ENCODE data around the gene CFAP221.

CFAP221 gene

GRCh38 chr2:119544075-119544938, at the start of gene CFAP221:
Gene CFAP221 (plus strand): TSS chr2:119544449. CDS start chr2:119546132, 1,683 bp downstream.
- Mint-ChIP-seq H3K4me3 (peak within 1 kb of the TSS; percentile 69 to 74), H3K36me3 (peaks cover 0 to 2% of the 10 kb centered on the region in 2 donors), H3K4me1 (peaks cover 7 to 12% of the 10 kb centered on the region in 2 donors), H3K9me3 (peaks cover 4 to 10% of the 10 kb centered on the region in 2 donors), H3K27ac (no peak within 1 kb of the TSS), H3K27me3 (peaks cover 63 to 67% of the 10 kb centered on the region in 2 donors)
- DNase-seq (peak; percentile 48), ATAC-seq (replicated peaks) (peak; percentile 89 to 93)

- ATAC-seq (replicated peaks), result no peak
- peaks cover 25 to 45% of the 10 kb centered on the region in 2 donors for H3K27me3 Mint-ChIP-seq
- peaks cover 0 to 3% of the 10 kb centered on the region in 2 donors for H3K36me3 Mint-ChIP-seq
- H3K4me1 Mint-ChIP-seq, result no peaks in the 10 kb centered on the region
- no peak for DNase-seq
- no peak overlapping the region for H3K27ac Mint-ChIP-seq
- no peak overlapping the region for H3K4me3 Mint-ChIP-seq
- peaks cover 15 to 17% of the 10 kb centered on the region in 2 donors for H3K9me3 Mint-ChIP-seq
Measured at GRCh38 chr2:119495948-119496347, 48.3 kb upstream of the CFAP221 start.

- DNase-seq (no peak), ATAC-seq (replicated peaks) (no peak)
- Mint-ChIP-seq H3K9me3 (peaks cover 15 to 21% of the 10 kb centered on the region in 2 donors), H3K4me1 (no peaks in the 10 kb centered on the region), H3K27me3 (peaks cover 26 to 52% of the 10 kb centered on the region in 2 donors), H3K27ac (no peak overlapping the region), H3K36me3 (peaks cover 0 to 3% of the 10 kb centered on the region in 2 donors), H3K4me3 (no peak overlapping the region)
Measured at GRCh38 chr2:119496682-119497081, 47.6 kb upstream of the CFAP221 start.

DNA sequence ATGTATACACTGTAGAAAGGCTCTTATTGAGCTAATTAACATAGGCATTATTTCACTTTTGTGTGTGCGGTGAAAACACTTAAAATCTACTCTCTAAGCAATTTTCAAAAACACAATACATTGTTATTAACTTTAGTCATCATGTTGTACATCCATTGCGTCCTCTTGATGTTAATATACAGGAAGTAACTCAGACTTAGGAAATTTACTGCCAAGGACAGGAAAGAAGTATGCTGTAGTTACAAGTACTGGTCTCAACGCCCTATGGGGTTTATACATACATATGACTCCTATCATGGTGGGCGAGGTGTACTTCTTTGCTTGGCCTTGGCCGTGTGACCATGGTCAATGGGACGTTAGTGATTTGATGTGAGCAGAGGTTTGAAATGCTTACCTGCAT, 35.5 kb upstream of the CFAP221 start:
- Mint-ChIP-seq H3K4me1 (no peaks in the 10 kb centered on the region), H3K4me3 (no peak overlapping the region), H3K36me3 (no peaks in the 10 kb centered on the region), H3K9me3 (no peaks in the 10 kb centered on the region), H3K27me3 (peaks cover 25 to 36% of the 10 kb centered on the region in 2 donors), H3K27ac (no peak overlapping the region)
- DNase-seq (no peak), ATAC-seq (replicated peaks) (no peak)

GRCh38 chr2:119511989-119512388, 32.3 kb upstream of the CFAP221 start:
- ATAC-seq (replicated peaks) (no peak), DNase-seq (no peak)
- Mint-ChIP-seq H3K27ac (no peak overlapping the region), H3K9me3 (no peaks in the 10 kb centered on the region), H3K4me1 (no peaks in the 10 kb centered on the region), H3K4me3 (no peak overlapping the region), H3K27me3 (peaks cover 41 to 52% of the 10 kb centered on the region in 2 donors), H3K36me3 (no peaks in the 10 kb centered on the region)

GRCh38 chr2:119512946-119513345, 31.3 kb upstream of the CFAP221 start:
- Mint-ChIP-seq H3K4me3 (no peak overlapping the region), H3K36me3 (no peaks in the 10 kb centered on the region), H3K4me1 (peaks cover 0 to 3% of the 10 kb centered on the region in 2 donors), H3K27me3 (peaks cover 47 to 60% of the 10 kb centered on the region in 2 donors), H3K27ac (no peak overlapping the region), H3K9me3 (no peaks in the 10 kb centered on the region)
- no peak for ATAC-seq (replicated peaks)
- no peak for DNase-seq

GRCh38 chr2:119513832-119514231, 30.4 kb upstream of the CFAP221 start:
- no peak for ATAC-seq (replicated peaks)
- Mint-ChIP-seq H3K36me3 (no peaks in the 10 kb centered on the region), H3K4me3 (no peak overlapping the region), H3K4me1 (peaks cover 0 to 3% of the 10 kb centered on the region in 2 donors), H3K9me3 (no peaks in the 10 kb centered on the region), H3K27me3 (peaks cover 53 to 67% of the 10 kb centered on the region in 2 donors), H3K27ac (no peak overlapping the region)
- no peak for DNase-seq

DNA sequence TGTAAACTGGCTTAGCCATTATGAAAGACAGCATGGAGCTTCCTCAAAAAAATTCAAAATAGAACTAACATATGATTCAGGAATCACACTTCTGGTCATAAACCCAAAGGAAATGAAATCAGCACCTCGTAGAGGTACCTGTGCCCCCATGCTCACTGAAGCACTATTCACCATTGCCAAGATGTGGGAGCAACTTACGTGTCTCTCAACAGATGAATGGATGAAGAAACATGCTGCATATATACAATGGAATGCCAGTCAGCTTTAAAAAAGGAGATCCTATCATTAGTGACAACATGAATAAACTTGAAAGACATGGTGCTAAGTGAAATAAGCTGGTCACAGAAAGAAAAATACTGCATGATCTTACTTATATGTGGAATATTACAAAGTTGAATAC, 28.1 kb upstream of the CFAP221 start:
- no peaks in the 10 kb centered on the region for H3K9me3 Mint-ChIP-seq
- no peaks in the 10 kb centered on the region for H3K36me3 Mint-ChIP-seq
- no peak overlapping the region for H3K4me3 Mint-ChIP-seq
- DNase-seq (no peak), ATAC-seq (replicated peaks) (no peak)
- peaks cover 0 to 3% of the 10 kb centered on the region in 2 donors for H3K4me1 Mint-ChIP-seq
- H3K27me3 Mint-ChIP-seq, result peaks cover 45 to 55% of the 10 kb centered on the region in 2 donors
- no peak overlapping the region for H3K27ac Mint-ChIP-seq

GRCh38 chr2:119517433-119517832, 26.8 kb upstream of the CFAP221 start:
- peak; percentile 79 to 85 for ATAC-seq (replicated peaks)
- Mint-ChIP-seq H3K4me1 (peaks cover 0 to 3% of the 10 kb centered on the region in 2 donors), H3K4me3 (no peak overlapping the region), H3K36me3 (no peaks in the 10 kb centered on the region), H3K9me3 (no peaks in the 10 kb centered on the region), H3K27me3 (peaks cover 44 to 58% of the 10 kb centered on the region in 2 donors), H3K27ac (no peak overlapping the region)
- DNase-seq, result peak; percentile 12

DNA sequence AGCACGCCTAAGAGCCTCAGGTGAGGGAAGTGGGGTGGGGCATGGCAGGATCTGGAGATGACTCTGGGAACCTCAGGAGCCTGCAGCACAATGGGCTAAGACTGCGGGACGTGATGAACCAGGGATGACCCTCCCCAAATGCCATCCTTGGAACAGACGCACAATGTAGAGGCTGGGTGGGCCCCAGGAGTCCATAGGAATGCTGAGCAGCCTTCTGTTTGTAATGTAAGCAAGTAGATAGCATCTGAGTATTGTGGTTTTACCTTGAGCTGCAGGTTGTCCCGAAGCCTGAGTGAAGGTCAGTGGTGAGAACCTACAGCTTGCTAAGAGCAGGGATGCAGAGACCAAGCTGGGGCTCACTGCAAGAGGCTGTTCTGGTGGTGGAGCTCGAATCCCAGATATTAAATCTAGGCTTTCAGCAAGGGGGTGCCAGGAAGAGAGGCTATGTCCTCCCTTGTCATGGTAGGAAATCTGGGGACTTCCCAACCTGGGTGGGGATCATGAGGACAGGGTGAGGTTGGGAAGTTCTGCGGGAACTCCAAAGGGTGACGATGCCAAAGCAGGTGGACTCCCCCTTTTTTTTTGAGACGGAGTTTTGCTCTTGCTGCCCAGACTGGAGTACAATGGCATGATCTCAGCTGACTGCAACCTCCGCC, 25.7 kb upstream of the CFAP221 start:
- H3K4me3 Mint-ChIP-seq, result no peak overlapping the region
- H3K27ac Mint-ChIP-seq, result no peak overlapping the region
- H3K36me3 Mint-ChIP-seq, result no peaks in the 10 kb centered on the region
- H3K27me3 Mint-ChIP-seq, result peaks cover 46 to 59% of the 10 kb centered on the region in 2 donors
- no peak for ATAC-seq (replicated peaks)
- H3K4me1 Mint-ChIP-seq, result peaks cover 1 to 3% of the 10 kb centered on the region in 2 donors
- no peaks in the 10 kb centered on the region for H3K9me3 Mint-ChIP-seq
- DNase-seq, result no peak

DNA sequence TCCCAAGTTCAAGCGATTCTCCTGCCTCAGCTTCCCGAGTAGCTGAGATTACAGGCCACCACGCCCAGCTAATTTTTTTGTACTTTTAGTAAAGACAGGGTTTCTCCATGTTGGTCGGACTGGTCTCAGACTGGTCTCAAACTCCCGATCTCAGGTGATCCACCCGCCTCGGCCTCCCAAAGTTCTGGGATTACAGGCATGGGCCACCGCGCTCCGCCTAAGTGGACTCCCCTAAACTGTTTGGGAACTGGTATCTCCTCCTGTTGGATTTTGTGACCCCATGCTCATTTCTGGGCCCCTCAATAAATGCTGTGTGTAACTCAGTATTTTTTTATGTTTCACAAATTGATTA, 25.2 kb upstream of the CFAP221 start:
- no peak overlapping the region for H3K27ac Mint-ChIP-seq
- peaks cover 3 to 5% of the 10 kb centered on the region in 2 donors for H3K4me1 Mint-ChIP-seq
- DNase-seq (no peak), ATAC-seq (replicated peaks) (no peak)
- H3K27me3 Mint-ChIP-seq, result peaks cover 50 to 63% of the 10 kb centered on the region in 2 donors
- no peak overlapping the region for H3K4me3 Mint-ChIP-seq
- H3K36me3 Mint-ChIP-seq, result no peaks in the 10 kb centered on the region
- no peaks in the 10 kb centered on the region for H3K9me3 Mint-ChIP-seq

- peaks cover 50 to 68% of the 10 kb centered on the region in 2 donors for H3K27me3 Mint-ChIP-seq
- no peak for DNase-seq
- no peak overlapping the region for H3K27ac Mint-ChIP-seq
- H3K36me3 Mint-ChIP-seq, result no peaks in the 10 kb centered on the region
- H3K4me3 Mint-ChIP-seq, result no peak overlapping the region
- ATAC-seq (replicated peaks), result no peak
- H3K9me3 Mint-ChIP-seq, result no peaks in the 10 kb centered on the region
- peaks cover 3 to 5% of the 10 kb centered on the region in 2 donors for H3K4me1 Mint-ChIP-seq
Measured at GRCh38 chr2:119520696-119521432, 23.4 kb upstream of the CFAP221 start.

DNA sequence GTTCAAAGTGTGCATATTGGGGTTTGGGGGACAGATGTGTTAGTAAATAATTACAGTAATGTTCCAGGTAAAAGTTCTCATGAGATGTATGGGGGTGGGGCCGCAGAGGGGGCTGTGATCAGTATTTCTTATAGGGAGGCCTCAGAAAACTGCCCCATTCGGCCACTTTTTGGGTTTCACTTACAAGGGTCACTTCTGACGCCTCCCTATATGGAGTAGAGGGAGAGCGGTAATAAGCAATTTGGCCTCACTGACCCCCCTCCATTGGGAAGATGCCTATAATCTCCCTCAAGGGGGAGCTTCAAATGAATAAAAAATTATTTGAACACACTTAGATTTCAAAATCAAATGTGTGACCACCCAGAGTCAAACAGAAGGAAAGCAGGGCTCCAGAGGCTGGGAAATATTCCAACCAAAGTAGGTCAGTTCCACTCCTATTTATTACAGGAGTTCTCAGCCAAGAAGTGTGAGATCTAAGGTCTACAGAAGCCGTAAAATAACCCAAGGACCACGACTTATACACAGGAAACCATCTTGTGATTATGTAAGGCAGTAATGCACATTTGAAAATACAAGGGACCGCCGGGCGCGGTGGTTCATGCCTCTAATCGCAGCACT, 22.7 kb upstream of the CFAP221 start:
- Mint-ChIP-seq H3K36me3 (no peaks in the 10 kb centered on the region), H3K27me3 (peaks cover 49 to 64% of the 10 kb centered on the region in 2 donors), H3K27ac (no peak overlapping the region), H3K4me3 (no peak overlapping the region), H3K4me1 (peaks cover 3 to 5% of the 10 kb centered on the region in 2 donors), H3K9me3 (no peaks in the 10 kb centered on the region)
- DNase-seq, result no peak
- no peak for ATAC-seq (replicated peaks)

GRCh38 chr2:119522671-119523070, 21.6 kb upstream of the CFAP221 start:
- peaks cover 0 to 5% of the 10 kb centered on the region in 2 donors for H3K4me1 Mint-ChIP-seq
- no peak overlapping the region for H3K4me3 Mint-ChIP-seq
- ATAC-seq (replicated peaks) (no peak), DNase-seq (no peak)
- H3K36me3 Mint-ChIP-seq, result no peaks in the 10 kb centered on the region
- peaks cover 47 to 68% of the 10 kb centered on the region in 2 donors for H3K27me3 Mint-ChIP-seq
- H3K9me3 Mint-ChIP-seq, result no peaks in the 10 kb centered on the region
- no peak overlapping the region for H3K27ac Mint-ChIP-seq

All from stimulated activated naive B cell treated with anti-CD40 and anti-IgM and Interleukin-4, amounts not matched to agents 10 μg/mL and 1 μg/mL and 100 μg/mL, for 72 hours (primary cell).